GM21723 (cell line): ENCODE measurements around the gene TWF2.

ENCODE experiments used
- ATAC-seq: cut with Tn5 transposase; IDR thresholded peaks from one replicate; pipeline ENCODE4 v1.9.1; 2021; ENCODE audit warnings: mild to moderate bottlenecking, moderate library complexity; ENCODE audit not compliant: unreplicated experiment

Gene TWF2

GRCh38 chr3:52223449-52224408, 15.2 kb downstream of the TWF2 start:
- ATAC-seq: no peak

- no peak for ATAC-seq
Observed at GRCh38 chr3:52222319-52223221, 16.4 kb downstream of the TWF2 start.

GRCh38 chr3:52221563-52222318, 17.2 kb downstream of the TWF2 start:
- no peak for ATAC-seq

GRCh38 chr3:52221141-52221562, 17.8 kb downstream of the TWF2 start:
- ATAC-seq: no peak

- ATAC-seq: peak; percentile 62
Observed at GRCh38 chr3:52220380-52221026, 18.5 kb downstream of the TWF2 start.

- no peak for ATAC-seq
Observed at GRCh38 chr3:52218937-52219650, 19.9 kb downstream of the TWF2 start.

GRCh38 chr3:52218454-52218853, 20.5 kb downstream of the TWF2 start:
- no peak for ATAC-seq

GRCh38 chr3:52218026-52218425, 20.9 kb downstream of the TWF2 start:
- no peak for ATAC-seq

GRCh38 chr3:52217409-52217805, 21.6 kb downstream of the TWF2 start:
- ATAC-seq: no peak

GRCh38 chr3:52216585-52217408, 22.2 kb downstream of the TWF2 start:
- no peak for ATAC-seq

- ATAC-seq: no peak
Observed at GRCh38 chr3:52215351-52215750, 23.6 kb downstream of the TWF2 start.

GRCh38 chr3:52213901-52214300, 25.1 kb downstream of the TWF2 start:
- no peak for ATAC-seq

GRCh38 chr3:52213005-52213404, 26.0 kb downstream of the TWF2 start:
- no peak for ATAC-seq

- ATAC-seq: no peak
Observed at GRCh38 chr3:52211268-52211891, 27.6 kb downstream of the TWF2 start.

GRCh38 chr3:52210550-52211046, 28.4 kb downstream of the TWF2 start:
- no peak for ATAC-seq

GRCh38 chr3:52210037-52210436, 28.9 kb downstream of the TWF2 start:
- ATAC-seq: no peak

GRCh38 chr3:52208556-52208955, 30.4 kb downstream of the TWF2 start:
- ATAC-seq: no peak

GRCh38 chr3:52205727-52206372, 33.1 kb downstream of the TWF2 start:
- no peak for ATAC-seq
